ENCODE measurements around the gene C1orf21. TPM values are rescaled to one million over a fixed set of nuclear protein-coding genes. Genes with fewer than 3 reads are reported as not detected.
"Not testable (repeated sequence)": the region's sequence is repeated elsewhere in the genome, so short reads cannot be mapped to it uniquely, and the experiment has no call there.

Gene C1orf21
- 1 to 10 TPM; 4.5 to 4.9 TPM for total RNA-seq

- ChIA-PET CTCF (interaction anchor here (0.6 to 0.7 kb wide), 3 partner anchors 105 to 1162 kb away, joined by 3 read pairs; no protein-coding TSS in a partner anchor), POLR2A (interaction anchor here (0.5 to 1.0 kb wide), 3 partner anchors 227 to 735 kb away, joined by 3 to 10 read pairs (median 7); no protein-coding TSS in a partner anchor)
Measured at GRCh38 chr1:184386312-184387068, at the start of gene C1orf21. TSS of gene C1orf21 (plus strand) at chr1:184387029. CDS start at chr1:184477510, 90,481 bp downstream.

- POLR2A ChIA-PET, CTCF ChIA-PET: not testable (repeated sequence)
Measured at GRCh38 chr1:184337865-184338264, 49.0 kb upstream of the C1orf21 start.

- CTCF ChIA-PET = no interaction called here
- POLR2A ChIA-PET = no interaction called here
Measured at GRCh38 chr1:184340984-184341383, 45.8 kb upstream of the C1orf21 start.

- POLR2A ChIA-PET = no interaction called here
- CTCF ChIA-PET = no interaction called here
Measured at GRCh38 chr1:184350573-184350972, 36.3 kb upstream of the C1orf21 start.

- POLR2A ChIA-PET = no interaction called here
Measured at GRCh38 chr1:184351416-184351975, 35.3 kb upstream of the C1orf21 start.

GRCh38 chr1:184352776-184353175 is 34.1 kb upstream of the C1orf21 start:
- ChIA-PET CTCF (interaction anchor here (0.6 kb wide), 1 partner anchor 230 kb away, joined by 4 read pairs; no protein-coding TSS in a partner anchor), POLR2A (no interaction called here)

More at GRCh38 chr1:184351416-184351975, 35.3 kb upstream of the C1orf21 start:
- CTCF ChIA-PET = interaction anchor here (0.6 kb wide), 1 partner anchor 705 kb away, joined by 6 read pairs; no protein-coding TSS in a partner anchor

GRCh38 chr1:184354719-184355118 is 32.1 kb upstream of the C1orf21 start:
- POLR2A ChIA-PET = no interaction called here
- CTCF ChIA-PET = no interaction called here

GRCh38 chr1:184356891-184357290 is 29.9 kb upstream of the C1orf21 start:
- CTCF ChIA-PET = no interaction called here

GRCh38 chr1:184358256-184358655 is 28.6 kb upstream of the C1orf21 start:
- CTCF ChIA-PET = no interaction called here
- POLR2A ChIA-PET = no interaction called here

More at GRCh38 chr1:184356891-184357290, 29.9 kb upstream of the C1orf21 start:
- POLR2A ChIA-PET = no interaction called here

GRCh38 chr1:184359909-184360308 is 26.9 kb upstream of the C1orf21 start:
- CTCF ChIA-PET = no interaction called here
- POLR2A ChIA-PET = no interaction called here

GRCh38 chr1:184362876-184363275 is 24.0 kb upstream of the C1orf21 start:
- ChIA-PET CTCF (no interaction called here), POLR2A (no interaction called here)

- POLR2A ChIA-PET = no interaction called here
- CTCF ChIA-PET = no interaction called here
Measured at GRCh38 chr1:184365699-184366098, 21.1 kb upstream of the C1orf21 start.

- POLR2A ChIA-PET = no interaction called here
- CTCF ChIA-PET = no interaction called here
Measured at GRCh38 chr1:184366997-184367396, 19.8 kb upstream of the C1orf21 start.

- ChIA-PET POLR2A (no interaction called here), CTCF (no interaction called here)
Measured at GRCh38 chr1:184367427-184368038, 19.3 kb upstream of the C1orf21 start.

- CTCF ChIA-PET = no interaction called here
- POLR2A ChIA-PET = no interaction called here
Measured at GRCh38 chr1:184368354-184368753, 18.5 kb upstream of the C1orf21 start.

- ChIA-PET CTCF (no interaction called here), POLR2A (no interaction called here)
Measured at GRCh38 chr1:184370850-184371249, 16.0 kb upstream of the C1orf21 start.

GRCh38 chr1:184373155-184373554 is 13.7 kb upstream of the C1orf21 start:
- CTCF ChIA-PET = no interaction called here
- POLR2A ChIA-PET = no interaction called here

GRCh38 chr1:184376369-184376768 is 10.5 kb upstream of the C1orf21 start:
- POLR2A ChIA-PET = no interaction called here
- CTCF ChIA-PET = no interaction called here

GRCh38 chr1:184379111-184379752 is 7.6 kb upstream of the C1orf21 start:
- ChIA-PET POLR2A (no interaction called here), CTCF (no interaction called here)

GRCh38 chr1:184380468-184380867 is 6.4 kb upstream of the C1orf21 start:
- ChIA-PET CTCF (no interaction called here), POLR2A (no interaction called here)
